Neuronal stem cell (in vitro differentiated cells): ENCODE measurements around the gene ZNF639.
A peak's percentile ranks its signal among the peaks of the same experiment; 100 is the strongest.
"Not testable (repeated sequence)": the region's sequence is repeated elsewhere in the genome, so short reads cannot be mapped to it uniquely, and the experiment has no call there.

Source experiments
- DNase-seq: peaks from one replicate; pipeline ENCODE4 v3.0.0-alpha.2; 2013; ENCODE audit warnings: low spot score
- H2AFZ ChIP-seq: one replicate; pipeline ENCODE4 v1.6.1; 2013; ENCODE audit warnings: mild to moderate bottlenecking, low read length, inconsistent platforms
- H2AK5ac ChIP-seq: 2 replicates; pipeline ENCODE4 v1.6.1; 2013; ENCODE audit warnings: low read depth, mild to moderate bottlenecking, inconsistent platforms, low read length, moderate library complexity, mixed read lengths
- H2BK120ac ChIP-seq: 2 replicates; pipeline ENCODE4 v1.6.1; 2013; ENCODE audit warnings: low read depth, mild to moderate bottlenecking, inconsistent platforms, low read length, moderate library complexity, mixed read lengths
- H2BK12ac ChIP-seq: one replicate; pipeline ENCODE4 v1.6.1; 2013; ENCODE audit warnings: low read length, inconsistent platforms
- H2BK15ac ChIP-seq: 2 replicates; pipeline ENCODE4 v1.6.1; 2013; ENCODE audit warnings: mild to moderate bottlenecking, low read length, inconsistent platforms, mixed read lengths
- H2BK5ac ChIP-seq: one replicate; pipeline ENCODE4 v1.6.1; 2013; ENCODE audit warnings: inconsistent platforms, mild to moderate bottlenecking, low read length, moderate library complexity
- H3K14ac ChIP-seq: one replicate; pipeline ENCODE4 v1.6.1; 2013; ENCODE audit warnings: low read length, inconsistent platforms
- H3K18ac ChIP-seq: 2 replicates; pipeline ENCODE4 v1.6.1; 2013; ENCODE audit warnings: low read length, inconsistent platforms
- H3K23ac ChIP-seq: 2 replicates; pipeline ENCODE4 v1.6.1; 2013; ENCODE audit warnings: low read depth, mild to moderate bottlenecking, mixed read lengths, low read length, inconsistent platforms; ENCODE audit not compliant: poor library complexity
- H3K27ac ChIP-seq: replicated peaks from 3 replicates; pipeline ENCODE4 v1.5.1; 2013; ENCODE audit warnings: low read length, inconsistent platforms
- H3K27me3 ChIP-seq, 3 experiments: 2 replicates each; pipeline ENCODE4 v1.6.1; 2013; ENCODE audit warnings: low read length in 3 of 3, mild to moderate bottlenecking in 2 of 3, inconsistent platforms in 1 of 3, low read depth in 1 of 3, mixed read lengths in 1 of 3, moderate library complexity in 1 of 3; ENCODE audit not compliant: control insufficient read depth in 3 of 3, insufficient read depth in 3 of 3
- H3K36me3 ChIP-seq, 2 donors: replicated peaks in 1 of 2; 2 replicates each; pipeline ENCODE4 v1.6.1; 2013; ENCODE audit warnings: low read length in 2 of 2; ENCODE audit not compliant: control insufficient read depth in 2 of 2, insufficient read depth in 2 of 2
- H3K4ac ChIP-seq: 2 replicates; pipeline ENCODE4 v1.6.1; 2013; ENCODE audit warnings: inconsistent platforms, mild to moderate bottlenecking, low read length, moderate library complexity
- H3K4me1 ChIP-seq, 2 donors: 1 replicate in 1 of 2; 2 replicates in 1 of 2; pipeline ENCODE4 v1.6.1; 2013; ENCODE audit warnings: low read length in 2 of 2, low read depth in 1 of 2; ENCODE audit not compliant: control insufficient read depth in 2 of 2, insufficient read depth in 1 of 2
- H3K4me2 ChIP-seq: one replicate; pipeline ENCODE4 v1.6.1; 2013; ENCODE audit warnings: mild to moderate bottlenecking, low read length, inconsistent platforms; ENCODE audit not compliant: insufficient read depth, poor library complexity, severe bottlenecking
- H3K4me3 ChIP-seq, 2 donors: 2 replicates each; pipeline ENCODE4 v1.5.1; 2013; ENCODE audit warnings: low read length in 2 of 2, mild to moderate bottlenecking in 2 of 2, inconsistent platforms in 1 of 2, moderate library complexity in 1 of 2
- H3K79me1 ChIP-seq: one replicate; pipeline ENCODE4 v1.6.1; 2013; ENCODE audit warnings: low read depth, mild to moderate bottlenecking, inconsistent platforms, low read length, moderate library complexity
- H3K9ac ChIP-seq: one replicate; pipeline ENCODE4 v1.6.1; 2013; ENCODE audit warnings: mild to moderate bottlenecking, low read depth, low read length, inconsistent platforms; ENCODE audit not compliant: poor library complexity
- H3K9me3 ChIP-seq, 2 donors: replicated peaks in 1 of 2; 2 replicates each; pipeline versions ENCODE3 to v1.6.1; 2013; ENCODE audit warnings: low read length in 2 of 2, mild to moderate bottlenecking in 2 of 2, inconsistent platforms in 1 of 2, low read depth in 1 of 2, mixed read lengths in 1 of 2, moderate library complexity in 1 of 2; ENCODE audit not compliant: control insufficient read depth in 2 of 2, insufficient read depth in 1 of 2
- H4K8ac ChIP-seq: one replicate; pipeline ENCODE4 v1.6.1; 2013; ENCODE audit warnings: low read depth, mild to moderate bottlenecking, inconsistent platforms, low read length, moderate library complexity
- H4K91ac ChIP-seq: one replicate; pipeline ENCODE4 v1.6.1; 2013; ENCODE audit warnings: low read length, low read depth, mild to moderate bottlenecking, inconsistent platforms; ENCODE audit not compliant: poor library complexity
- WGBS, 2 donors: extraction: QIAGEN DNeasy Blood & Tissue Kit; methylation state at CpG; one replicate each; pipeline ENCODE4 v1.1.7; 2013; ENCODE audit warnings: missing lambda C conversion rate in 2 of 2, mixed read lengths in 1 of 2; ENCODE audit not compliant: insufficient read length in 2 of 2, insufficient replicate concordance in 1 of 2; ENCODE audit errors: extremely low coverage in 2 of 2; 5-methylcytosine and 5-hydroxymethylcytosine counted together

Gene ZNF639

DNA sequence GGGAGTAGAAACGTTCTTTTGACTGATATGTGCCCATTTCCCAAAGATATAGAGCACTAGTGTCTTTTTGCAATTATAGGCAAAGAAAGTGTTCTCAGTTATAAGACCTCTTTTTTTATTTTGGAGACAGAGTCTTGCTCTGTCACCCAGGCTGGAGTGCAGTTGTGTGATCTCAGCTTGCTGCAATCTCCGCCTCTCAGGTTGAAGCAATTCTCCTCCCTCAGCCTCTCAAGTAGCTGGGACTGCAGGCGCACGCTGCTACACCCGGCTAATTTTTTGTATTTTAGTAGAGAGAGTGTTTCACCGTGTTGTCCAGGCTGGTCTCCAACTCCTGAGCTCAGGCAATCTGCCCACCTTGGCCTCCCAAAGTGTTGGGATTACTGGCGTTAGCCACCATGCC is 20.7 kb upstream of the ZNF639 start:
- no peaks in the 10 kb centered on the region for H3K36me3 ChIP-seq
- H2BK15ac ChIP-seq: no peak overlapping the region
- no peak overlapping the region for H3K18ac ChIP-seq
- no peak overlapping the region for H4K91ac ChIP-seq
- no peak overlapping the region for H2AFZ ChIP-seq
- no peak overlapping the region for H3K9ac ChIP-seq
- H3K79me1 ChIP-seq: no peaks in the 10 kb centered on the region
- no peaks in the 10 kb centered on the region for H3K27me3 ChIP-seq
- no peak overlapping the region for H3K4me2 ChIP-seq
- peaks cover 4% of the 10 kb centered on the region in 2 donors for H3K9me3 ChIP-seq
- no peak for DNase-seq
- H3K23ac ChIP-seq: no peak overlapping the region
- no peak overlapping the region for H3K4ac ChIP-seq
- no peak overlapping the region for H3K4me3 ChIP-seq
- no peak overlapping the region for H4K8ac ChIP-seq
- no CpG with 5 or more reads among the region's 7 CpGs for WGBS, 2 donors
- H2AK5ac ChIP-seq: no peak overlapping the region
- no peaks in the 10 kb centered on the region for H3K4me1 ChIP-seq
- H2BK5ac ChIP-seq: no peak overlapping the region
- no peak overlapping the region for H2BK12ac ChIP-seq
- no peak overlapping the region for H3K14ac ChIP-seq
- no peak overlapping the region for H2BK120ac ChIP-seq
- H3K27ac ChIP-seq: no peak overlapping the region

DNA sequence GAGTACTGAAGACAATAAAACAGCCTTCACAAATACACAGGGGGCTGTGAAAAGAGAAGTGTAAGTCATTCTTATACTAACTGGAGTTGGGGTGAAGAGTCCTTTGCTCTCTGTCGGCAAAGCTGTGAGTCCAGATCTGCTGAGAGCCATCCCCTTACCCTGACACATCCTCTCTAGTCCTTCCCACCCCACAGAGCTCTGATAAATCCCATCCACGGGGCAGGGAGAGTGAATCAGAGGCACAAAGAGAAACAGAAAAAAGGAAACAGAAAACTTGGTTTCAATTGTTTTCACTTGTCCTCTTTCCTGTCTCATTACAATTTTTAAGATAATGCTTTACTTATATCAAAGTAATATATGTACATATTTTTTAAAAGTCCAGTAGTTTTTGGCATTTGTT is 18.2 kb upstream of the ZNF639 start:
- Histone ChIP-seq H4K91ac (no peak overlapping the region), H2BK15ac (no peak overlapping the region), H3K79me1 (no peaks in the 10 kb centered on the region), H3K4me1 (no peaks in the 10 kb centered on the region), H3K9me3 (peaks cover 0 to 1% of the 10 kb centered on the region in 2 donors), H3K4me2 (no peak overlapping the region), H3K9ac (no peak overlapping the region), H2BK5ac (no peak overlapping the region), H2AFZ (peak overlapping the region; percentile 72), H3K27me3 (no peaks in the 10 kb centered on the region), H4K8ac (no peak overlapping the region), H3K4me3 (no peak overlapping the region), H2AK5ac (no peak overlapping the region), H3K36me3 (no peaks in the 10 kb centered on the region), H3K27ac (no peak overlapping the region), H3K14ac (no peak overlapping the region), H2BK120ac (no peak overlapping the region), H3K23ac (no peak overlapping the region), H2BK12ac (no peak overlapping the region), H3K18ac (no peak overlapping the region), H3K4ac (no peak overlapping the region)
- no CpG with 5 or more reads among the region's 2 CpGs for WGBS, 2 donors
- no peak for DNase-seq

DNA sequence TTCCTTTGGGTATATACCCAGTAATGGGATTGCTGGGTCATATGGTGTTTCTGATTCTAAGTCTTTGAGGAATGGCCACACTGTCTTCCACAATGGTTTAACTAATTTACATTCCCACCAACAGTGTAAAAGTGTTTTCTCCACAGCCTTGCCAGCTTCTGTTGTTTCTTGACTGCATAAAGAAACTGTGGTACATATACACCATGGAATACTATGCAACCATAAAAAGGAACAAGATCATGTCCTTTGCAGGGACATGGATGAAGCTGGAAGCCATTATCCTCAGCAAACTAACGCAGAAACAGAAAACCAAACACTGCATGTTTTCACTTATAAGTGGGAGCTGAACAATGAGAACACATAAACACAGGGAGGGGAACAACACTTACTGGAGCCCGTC is 15.5 kb upstream of the ZNF639 start:
- not testable (repeated sequence) for H3K4ac ChIP-seq, H3K79me1 ChIP-seq, H3K23ac ChIP-seq, H3K36me3 ChIP-seq, H3K18ac ChIP-seq, H2BK15ac ChIP-seq, H2AFZ ChIP-seq, DNase-seq, H2BK120ac ChIP-seq, H2BK12ac ChIP-seq, H3K4me2 ChIP-seq, H3K27ac ChIP-seq, H2BK5ac ChIP-seq, H4K8ac ChIP-seq, H3K9me3 ChIP-seq, H4K91ac ChIP-seq, H3K27me3 ChIP-seq, H3K14ac ChIP-seq, H3K4me1 ChIP-seq, H3K4me3 ChIP-seq, H3K9ac ChIP-seq, H2AK5ac ChIP-seq
- WGBS, 2 donors: no CpG with 5 or more reads among the region's 2 CpGs

DNA sequence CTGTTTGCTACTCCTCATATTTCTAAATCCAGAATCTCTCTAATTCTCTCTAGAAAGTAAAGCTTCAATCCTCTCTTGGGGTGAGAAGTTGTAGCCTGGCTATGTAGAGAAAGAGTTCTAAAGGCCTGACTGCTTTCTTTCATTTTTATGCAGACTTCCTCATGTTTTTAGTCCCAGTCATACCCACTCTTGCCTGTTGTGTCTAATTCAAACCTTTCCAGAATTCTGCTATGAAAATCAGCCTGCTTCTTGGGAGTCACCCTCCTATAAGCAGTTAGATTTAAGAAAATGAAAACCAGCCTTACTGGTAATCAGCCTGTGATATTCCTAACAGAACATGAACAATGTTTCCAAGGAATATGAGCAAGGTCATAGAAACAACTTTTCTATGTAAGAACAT is 14.8 kb upstream of the ZNF639 start:
- Histone ChIP-seq H2BK15ac (no peak overlapping the region), H3K79me1 (no peaks in the 10 kb centered on the region), H3K36me3 (no peaks in the 10 kb centered on the region)

More for the DNA sequence above, 14.8 kb upstream of the ZNF639 start:
- Histone ChIP-seq H3K4me1 (no peaks in the 10 kb centered on the region), H3K27me3 (no peaks in the 10 kb centered on the region), H2AK5ac (no peak overlapping the region), H3K9ac (no peak overlapping the region), H3K14ac (no peak overlapping the region), H3K4me3 (no peak overlapping the region), H3K18ac (no peak overlapping the region), H2AFZ (no peak overlapping the region), H3K4me2 (no peak overlapping the region), H2BK120ac (no peak overlapping the region), H3K4ac (no peak overlapping the region), H3K23ac (no peak overlapping the region), H2BK5ac (no peak overlapping the region), H3K27ac (no peak overlapping the region), H4K91ac (no peak overlapping the region), H2BK12ac (no peak overlapping the region), H3K9me3 (no peaks in the 10 kb centered on the region), H4K8ac (no peak overlapping the region)
- no peak for DNase-seq
